Left kidney (tissue), 8 donors: ENCODE data around the gene ZNF138. TPM values are rescaled to one million over a fixed set of nuclear protein-coding genes. Genes with fewer than 3 reads are reported as not detected.
"Not testable (repeated sequence)": the region's sequence is repeated elsewhere in the genome, so short reads cannot be mapped to it uniquely, and the experiment has no call there.

Experiments used
- DNase-seq: peaks from one replicate; pipeline ENCODE4 v3.0.0-alpha.2; 2013
- long read RNA-seq, 8 donors: transcript quantifications; one replicate each; lab custom pipeline, GENCODE V29; 2026
- polyA plus RNA-seq: library from polyadenylated mRNA; unstranded; fragments of 120-200 nt; gene quantifications from one replicate; pipeline ENCODE4 v1.2.1, GENCODE V29; 2013; ENCODE audit not compliant: insufficient read length

ZNF138 gene
- 25.3 TPM for polyA plus RNA-seq
- long read RNA-seq, donor 1, transcript ZNF138-205 (3 exons, 1,066 nt), result major isoform, 6 of 11 reads
- long read RNA-seq, donor 1, partial matches to known transcripts, result 0 of 11 reads
- long read RNA-seq, donor 1, other reads (novel, unspliced or antisense), result 0 of 11 reads
- long read RNA-seq, donor 2, partial matches to known transcripts, result 26 of 31 reads
- long read RNA-seq, donor 2, other reads (novel, unspliced or antisense), result 0 of 31 reads
- long read RNA-seq, donor 3, partial matches to known transcripts, result 0 of 27 reads
- long read RNA-seq, donor 3, other reads (novel, unspliced or antisense), result 25 of 27 reads
- long read RNA-seq, donor 4, partial matches to known transcripts, result 0 of 1 reads
- long read RNA-seq, donor 4, other reads (novel, unspliced or antisense), result 0 of 1 reads
- long read RNA-seq, donor 5, partial matches to known transcripts, result 0 of 10 reads
- long read RNA-seq, donor 5, other reads (novel, unspliced or antisense), result 0 of 10 reads
- long read RNA-seq, donor 6, partial matches to known transcripts, result 0 of 6 reads
- long read RNA-seq, donor 6, other reads (novel, unspliced or antisense), result 0 of 6 reads
- long read RNA-seq, donor 7, transcript ZNF138-203 (2 exons, 2,308 nt), result major isoform, 6 of 11 reads
- long read RNA-seq, donor 7, partial matches to known transcripts, result 0 of 11 reads
- long read RNA-seq, donor 7, other reads (novel, unspliced or antisense), result 0 of 11 reads
- long read RNA-seq, donor 8, partial matches to known transcripts, result 0 of 3 reads
- long read RNA-seq, donor 8, other reads (novel, unspliced or antisense), result 0 of 3 reads

DNA sequence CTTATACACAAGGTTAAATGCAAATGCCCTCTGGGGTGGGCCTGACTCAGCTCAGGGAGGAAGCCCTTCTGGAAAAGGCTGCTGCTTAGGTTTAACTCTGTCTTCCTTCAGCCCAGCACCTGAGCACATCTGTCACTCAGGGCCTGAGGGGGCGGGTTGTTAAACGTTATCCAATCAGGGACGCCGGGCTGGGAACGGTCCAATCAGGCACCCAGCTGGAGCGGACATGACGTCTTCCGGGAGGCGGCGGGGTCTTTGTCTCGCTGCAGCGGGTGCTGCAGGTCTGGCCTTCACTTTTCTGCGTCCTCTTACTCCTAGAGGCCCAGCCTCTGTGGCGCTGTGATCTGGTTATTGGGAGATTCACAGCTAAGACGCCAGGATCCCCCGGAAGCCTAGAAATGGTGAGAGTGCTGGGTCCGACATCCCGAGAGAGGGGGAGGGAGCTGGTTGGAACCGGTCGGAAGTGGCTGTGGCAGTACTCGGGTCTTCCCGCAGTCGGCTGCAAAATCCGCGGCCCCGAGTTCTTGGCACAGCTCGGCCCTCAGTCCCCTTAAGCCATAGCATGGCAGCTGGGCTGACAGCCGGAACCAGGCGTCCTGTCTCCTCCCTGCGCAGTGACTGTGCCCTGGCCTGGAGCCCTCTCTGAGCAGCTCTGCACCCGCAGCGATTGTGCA lies at the start of gene ZNF138:
ZNF138 (plus strand) TSS at position 258 of the 674 bp plus-strand sequence; CDS start at position 399, 141 bp downstream.
- peak; percentile 97 for DNase-seq

DNA sequence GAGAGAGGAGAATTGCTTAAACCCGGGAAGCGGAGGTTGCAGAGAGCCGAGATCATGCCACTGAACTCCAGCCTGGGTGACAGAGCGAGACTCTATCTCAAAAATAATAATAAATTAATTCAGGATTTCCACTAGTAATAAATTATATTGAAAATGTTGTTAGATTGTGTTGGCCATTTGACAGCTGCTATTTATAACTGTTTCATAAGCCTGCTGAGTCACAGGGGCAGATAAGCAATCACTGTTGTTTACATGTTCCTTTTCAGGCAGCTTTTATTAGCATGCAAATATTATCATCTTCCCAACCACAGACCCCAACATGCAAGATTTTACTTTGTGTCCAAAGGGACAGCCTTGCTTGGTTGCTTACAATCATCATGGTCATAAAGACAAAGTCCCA lies 49.5 kb upstream of the ZNF138 start:
- no peak for DNase-seq

DNA sequence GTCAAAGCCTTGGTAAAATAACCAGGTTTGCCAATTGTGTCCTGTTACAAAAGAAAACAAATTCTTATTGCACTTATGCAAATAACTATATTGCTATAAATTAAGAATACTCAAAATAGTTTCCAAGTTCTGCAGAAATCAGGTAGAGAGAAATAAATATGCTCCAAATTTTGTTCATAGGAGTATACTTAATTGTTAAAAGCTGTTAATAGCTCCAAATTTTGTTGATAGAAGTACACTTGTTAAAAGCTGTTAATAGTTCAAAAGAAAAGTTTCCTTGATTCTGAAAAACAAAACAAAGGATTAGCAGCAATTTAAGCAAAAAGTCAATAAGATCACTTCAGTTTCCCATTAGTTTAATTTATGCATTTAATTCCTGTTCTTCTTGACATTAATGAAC lies 46.4 kb upstream of the ZNF138 start:
- no peak for DNase-seq

DNA sequence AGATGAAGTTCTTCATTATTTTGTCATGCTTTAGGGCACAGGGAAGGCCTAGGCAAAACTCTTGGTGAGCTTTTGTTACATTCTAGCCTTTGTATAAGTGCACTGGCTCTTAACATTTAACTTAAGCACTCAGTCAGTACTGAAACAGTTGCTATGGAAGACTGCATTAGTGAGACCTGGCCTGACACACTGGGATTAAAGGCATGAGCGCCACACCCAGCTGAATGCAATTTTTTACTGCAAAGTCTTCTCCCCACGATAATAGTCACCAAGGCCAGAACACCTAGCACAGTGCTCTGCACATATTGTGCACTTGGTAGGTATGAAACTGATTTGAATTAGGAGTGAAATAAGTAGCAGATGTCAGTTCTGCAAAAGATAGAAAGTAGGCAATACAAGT lies 41.2 kb upstream of the ZNF138 start:
- no peak for DNase-seq

DNA sequence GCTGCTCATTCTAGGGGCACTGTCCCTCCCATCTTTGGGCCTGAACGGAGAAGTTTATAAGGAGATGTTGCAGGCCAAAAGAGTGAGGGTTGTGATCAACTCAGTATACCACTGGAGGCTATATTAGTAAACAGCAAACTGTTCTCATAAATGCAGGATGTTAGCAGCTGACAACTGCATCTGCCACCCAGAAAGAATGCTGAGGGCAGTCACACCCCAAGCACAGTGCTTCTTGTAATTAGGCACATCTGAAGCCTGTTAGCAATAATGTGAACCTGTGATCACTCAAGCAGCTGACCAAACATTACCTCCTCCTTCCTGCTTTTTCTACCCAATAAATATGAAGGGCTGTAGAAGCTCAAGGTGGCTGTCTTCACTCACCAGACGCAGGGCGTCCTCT lies 38.4 kb upstream of the ZNF138 start:
- DNase-seq, result no peak

DNA sequence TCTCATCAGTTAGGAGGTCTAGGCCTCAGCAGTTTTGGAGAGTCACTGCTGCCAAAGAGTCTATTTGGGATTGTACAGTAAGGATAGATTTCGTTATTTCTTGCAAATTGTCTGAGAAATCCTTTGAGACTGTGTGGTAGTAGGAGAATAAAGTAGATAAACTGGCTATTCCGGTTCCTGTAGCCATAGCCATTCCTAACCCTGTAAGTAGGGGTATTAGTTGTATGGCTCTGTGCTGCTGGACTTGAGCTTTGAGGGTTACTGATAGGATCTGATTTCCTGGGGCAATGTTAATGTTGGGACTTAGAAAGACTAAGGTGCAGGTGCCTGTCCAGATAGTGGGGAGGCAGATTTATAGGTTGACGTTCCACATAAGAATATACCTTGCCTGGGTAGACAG lies 36.1 kb upstream of the ZNF138 start:
- no peak for DNase-seq

DNA sequence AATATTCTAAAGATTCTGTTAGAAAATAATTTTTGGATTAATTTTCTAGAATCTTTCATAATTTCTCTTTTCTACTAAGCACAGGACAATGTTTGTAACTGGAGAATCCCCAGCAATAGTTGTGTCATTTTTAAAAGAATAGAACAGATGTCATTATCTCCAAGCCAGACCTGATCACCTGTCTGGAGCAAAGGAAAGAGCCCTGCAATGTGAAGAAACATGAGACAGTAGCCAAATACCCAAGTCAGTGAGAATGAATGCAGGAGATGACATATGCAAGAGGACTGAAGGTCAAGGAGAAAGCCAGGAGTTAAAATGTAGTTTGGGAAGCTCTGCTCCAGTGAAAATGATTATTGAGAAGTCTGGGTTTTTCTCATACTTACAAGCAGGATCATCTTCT lies 25.4 kb upstream of the ZNF138 start:
- DNase-seq, result no peak

DNA sequence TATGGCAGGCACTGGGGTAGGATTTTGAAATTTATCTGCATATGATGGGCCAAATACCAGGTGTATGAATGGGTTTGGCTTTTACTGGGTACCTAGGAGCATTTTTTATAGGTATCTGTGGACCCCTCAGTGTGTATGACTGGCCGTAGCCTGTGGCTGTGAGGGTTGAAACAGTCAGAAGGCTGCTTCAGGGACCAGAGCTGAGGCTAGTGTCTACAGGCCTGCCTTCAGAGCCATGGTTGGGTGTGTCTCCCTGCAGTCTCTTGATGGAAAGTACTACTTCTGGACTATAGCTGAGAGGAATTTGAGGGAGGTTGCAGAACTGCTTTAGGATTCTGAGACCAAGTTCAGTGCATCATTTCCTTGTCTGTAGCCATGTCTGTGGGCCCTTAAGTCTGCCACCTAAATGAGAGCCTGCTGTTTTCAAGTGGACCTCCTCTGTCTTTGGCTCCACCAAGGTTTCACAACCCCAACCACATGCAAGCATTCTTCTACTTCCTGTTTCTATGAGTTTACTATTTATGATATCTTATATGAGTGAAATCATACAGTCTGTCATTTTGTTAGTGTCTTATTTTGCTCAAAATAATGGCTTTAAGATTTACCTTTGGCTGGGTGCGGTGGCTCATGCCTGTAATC lies 19.9 kb upstream of the ZNF138 start:
- no peak for DNase-seq

DNA sequence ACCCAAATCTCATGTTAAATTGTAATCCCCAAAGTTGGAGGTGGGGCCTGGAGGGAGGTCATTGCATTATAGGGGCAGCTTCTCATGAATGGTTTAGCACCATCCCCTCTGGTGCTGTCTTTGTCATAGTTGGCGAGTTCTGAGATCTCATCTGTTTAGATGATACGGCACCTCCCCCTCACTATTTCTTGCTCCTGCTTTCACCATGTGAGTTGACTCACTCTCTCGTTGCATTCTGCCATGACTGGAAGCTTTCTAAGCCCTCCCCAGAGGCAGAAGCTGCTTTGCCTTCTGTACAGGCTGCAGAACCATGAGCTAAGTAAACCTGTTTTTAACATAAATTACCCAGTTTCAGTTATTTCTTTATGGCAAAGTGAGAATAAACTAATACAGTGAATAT lies 18.9 kb upstream of the ZNF138 start:
- no peak for DNase-seq

DNA sequence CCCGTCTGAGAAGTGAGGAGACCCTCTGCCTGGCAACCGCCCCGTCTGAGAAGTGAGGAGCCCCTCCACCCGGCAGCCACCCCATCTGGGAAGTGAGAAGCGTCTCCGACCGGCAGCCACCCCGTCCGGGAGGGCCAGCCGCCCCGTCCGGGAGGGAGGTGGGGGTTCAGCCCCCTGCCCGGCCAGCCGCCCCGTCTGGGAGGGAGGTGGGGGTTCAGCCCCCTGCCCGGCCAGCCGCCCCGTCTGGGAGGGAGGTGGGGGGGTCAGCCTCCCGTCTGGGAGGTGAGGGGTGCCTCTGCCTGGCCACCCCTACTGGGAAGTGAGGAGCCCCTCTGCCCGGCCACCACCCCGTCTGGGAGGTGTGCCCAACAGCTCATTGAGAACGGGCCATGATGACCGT lies 9.4 kb upstream of the ZNF138 start:
- DNase-seq, result not testable (repeated sequence)

DNA sequence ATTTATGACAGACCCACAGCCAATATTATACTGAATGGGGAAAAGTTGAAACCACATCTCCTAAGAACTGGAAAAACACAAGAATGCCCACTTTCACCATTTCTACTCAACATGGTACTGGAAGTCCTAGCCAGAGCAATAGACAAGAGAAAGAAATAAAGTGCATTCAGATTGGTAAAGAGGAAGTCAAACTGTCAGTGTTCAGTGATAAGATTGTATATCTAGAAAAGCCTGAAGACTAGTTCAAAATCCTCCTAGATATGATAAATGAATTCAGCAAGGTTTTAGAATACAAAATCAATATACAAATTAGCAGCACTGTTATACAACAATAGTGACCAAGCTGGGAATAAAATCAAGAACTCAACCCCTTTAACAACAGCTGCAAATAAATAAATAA lies 6.9 kb upstream of the ZNF138 start:
- no peak for DNase-seq

DNA sequence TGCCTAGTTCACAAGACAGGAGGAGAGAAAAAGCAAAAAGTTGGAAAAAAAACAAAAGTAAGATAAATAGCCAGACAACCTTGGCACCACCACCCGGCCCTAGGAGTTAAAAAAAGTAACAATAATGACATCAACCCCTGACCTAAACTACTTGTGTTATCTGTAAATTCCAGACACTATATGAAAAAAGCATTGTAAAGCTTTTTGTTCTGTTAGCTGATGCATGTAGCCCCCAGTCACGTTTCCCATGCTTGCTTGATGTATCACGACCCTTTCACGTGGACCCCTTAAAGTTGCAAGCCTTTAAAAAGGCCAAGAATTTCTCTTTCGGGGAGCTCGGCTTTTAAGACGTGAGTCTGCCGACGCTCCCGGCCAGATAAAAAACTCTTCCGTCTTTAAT lies 5.0 kb upstream of the ZNF138 start:
- DNase-seq, result not testable (repeated sequence)

DNA sequence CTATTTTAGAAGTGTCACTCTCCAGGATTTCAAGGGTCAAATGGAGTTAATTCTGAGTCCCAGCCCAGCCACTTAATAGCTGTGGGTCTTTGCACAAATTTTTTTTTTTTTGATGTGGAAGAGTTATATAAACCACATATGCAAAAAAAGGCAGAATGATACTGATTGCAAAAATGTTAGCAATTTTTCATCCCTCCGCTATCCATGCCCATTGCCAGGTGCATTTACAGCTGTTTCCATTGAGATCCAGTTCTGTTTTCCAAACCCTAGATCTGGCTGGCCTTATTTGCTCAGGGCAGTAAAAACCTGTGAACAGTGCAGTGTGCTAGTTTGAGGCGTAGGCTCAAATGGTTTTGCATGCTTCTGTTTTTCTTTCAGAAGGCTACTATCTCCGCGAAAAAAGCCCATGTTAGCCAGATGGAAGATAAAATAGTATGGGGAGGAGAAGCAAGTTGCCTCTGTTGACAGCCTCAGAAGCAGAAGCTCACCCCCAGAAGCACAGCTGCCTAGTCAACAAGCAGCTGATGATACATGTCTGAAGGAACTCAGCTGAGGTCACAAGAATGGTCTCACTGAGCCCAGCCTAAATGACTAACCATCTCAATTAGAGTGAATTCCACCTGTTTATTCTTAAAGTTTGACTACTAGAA lies 997 bp upstream of the ZNF138 start:
- DNase-seq, result no peak

DNA sequence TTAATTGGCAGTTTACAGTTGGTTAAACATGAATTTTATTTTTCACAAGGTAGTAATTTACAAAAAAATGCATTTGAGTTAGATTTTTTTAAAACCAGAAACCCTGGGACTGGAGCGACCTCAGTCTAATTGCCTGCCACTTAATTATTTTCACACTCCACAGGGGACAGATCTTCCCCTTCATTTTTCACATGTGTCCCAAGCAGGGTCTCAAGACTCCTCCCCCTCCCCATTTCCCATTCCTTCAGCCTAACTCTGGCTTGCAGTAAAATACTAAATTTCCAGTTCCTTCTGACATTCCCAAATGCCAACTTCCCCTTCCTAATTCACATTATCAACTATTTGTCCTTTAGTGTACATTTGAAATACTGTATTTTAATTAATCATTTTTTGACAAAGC lies 948 bp downstream of the ZNF138 start:
- DNase-seq, result no peak

DNA sequence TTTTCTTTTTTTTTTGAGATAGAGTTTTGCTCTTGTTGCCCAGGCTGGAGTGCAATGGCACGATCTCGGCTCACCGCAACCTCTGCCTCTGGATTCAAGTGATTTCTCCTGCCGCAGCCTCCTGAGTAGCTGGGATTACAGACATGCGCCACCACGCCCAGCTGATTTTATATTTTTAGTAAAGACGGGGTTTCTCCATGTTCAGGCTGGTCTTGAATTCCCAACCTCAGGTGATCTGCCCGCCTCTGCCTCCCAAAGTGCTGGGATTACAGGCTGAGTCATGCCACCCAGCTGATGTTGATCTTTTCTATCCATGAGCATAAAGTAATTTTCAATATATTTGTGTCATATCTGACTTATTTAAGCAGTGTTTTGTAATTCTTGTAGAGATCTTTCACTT lies 4.9 kb downstream of the ZNF138 start:
- DNase-seq, result not testable (repeated sequence)

DNA sequence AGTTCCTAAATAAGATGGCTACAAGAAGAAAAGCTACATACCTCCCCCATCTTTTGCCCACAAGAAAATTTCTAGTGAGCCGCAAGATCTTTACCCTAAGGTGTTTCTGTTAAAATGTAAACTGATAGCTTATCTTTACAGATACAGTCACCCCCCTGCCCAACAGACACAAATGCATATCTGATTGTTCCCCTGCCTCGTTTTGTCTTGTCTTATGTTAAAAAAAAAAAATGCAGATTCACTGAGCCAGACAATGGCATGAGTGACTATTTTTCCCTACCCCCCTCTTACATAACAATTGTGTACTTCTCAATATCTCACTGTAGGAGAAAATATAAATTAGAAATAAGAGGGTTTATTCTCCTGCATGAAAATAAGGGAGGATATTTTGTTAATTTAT lies 8.5 kb downstream of the ZNF138 start:
- no peak for DNase-seq

DNA sequence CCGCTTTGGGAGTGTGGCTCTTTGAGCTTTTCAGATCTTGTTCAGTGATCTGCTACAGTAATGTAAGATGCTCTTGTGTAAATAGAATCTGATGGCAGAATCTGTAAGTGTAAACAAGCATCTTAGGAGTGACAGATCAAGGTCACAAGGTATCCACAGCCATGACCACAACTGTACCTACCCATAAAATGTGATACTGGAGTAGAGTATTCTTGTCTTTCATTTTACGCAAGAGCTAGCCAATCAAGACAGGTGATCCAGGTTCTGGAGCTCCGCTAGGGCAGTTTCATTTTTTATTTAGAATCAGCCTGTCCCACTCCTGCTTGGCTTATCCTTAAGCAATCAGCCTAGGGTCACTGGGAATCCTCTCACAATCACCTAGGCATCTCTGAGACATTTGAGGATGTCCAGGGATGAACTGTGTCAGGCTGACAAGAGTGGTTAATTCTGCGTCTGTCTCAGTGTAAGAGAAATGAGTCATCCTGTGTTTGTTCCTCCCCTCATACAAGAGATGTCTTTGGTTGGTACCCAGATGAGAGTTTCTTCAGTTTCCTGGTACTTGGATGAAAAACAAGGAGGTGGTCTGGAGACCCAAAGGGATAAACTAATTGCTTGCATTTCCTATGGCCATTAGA lies 13.6 kb downstream of the ZNF138 start:
- no peak for DNase-seq

DNA sequence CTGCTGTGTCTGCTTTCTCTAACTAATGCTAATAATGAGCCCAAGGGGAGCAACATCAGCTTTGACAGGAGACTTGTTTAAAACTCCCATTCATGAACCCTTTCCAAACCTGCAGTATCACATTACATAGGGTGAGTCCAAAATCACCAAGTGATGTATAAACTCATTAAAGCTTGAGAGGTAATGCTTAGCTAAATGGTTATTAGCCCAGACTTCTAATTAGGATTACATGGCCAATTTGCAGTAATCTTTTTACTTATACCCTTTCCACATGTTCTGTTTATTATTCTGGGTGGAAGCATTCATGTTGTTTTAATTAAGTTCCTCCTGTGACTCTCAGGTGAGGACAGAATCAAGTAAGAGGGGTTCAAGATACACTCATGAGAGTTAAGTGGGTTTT lies 17.5 kb downstream of the ZNF138 start:
- DNase-seq, result no peak

DNA sequence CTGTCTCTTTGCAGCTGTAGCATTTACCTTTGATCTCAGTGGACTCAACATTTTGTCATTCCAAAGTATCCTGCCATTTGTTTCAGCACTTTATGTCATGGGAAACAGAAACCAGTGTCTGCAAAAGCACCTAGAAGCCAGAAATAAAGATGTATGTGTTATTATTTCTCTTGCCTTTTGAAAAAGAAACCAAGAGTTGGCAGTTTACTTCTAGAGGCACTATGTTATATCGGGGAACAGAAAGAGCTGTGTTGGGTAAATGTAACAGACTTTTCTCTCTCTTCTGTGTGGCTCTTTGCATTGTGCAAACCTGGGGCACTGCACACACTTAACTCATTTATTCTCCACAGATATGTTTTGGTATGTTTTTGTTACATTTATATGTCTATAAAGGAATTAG lies 36.7 kb downstream of the ZNF138 start:
- no peak for DNase-seq

DNA sequence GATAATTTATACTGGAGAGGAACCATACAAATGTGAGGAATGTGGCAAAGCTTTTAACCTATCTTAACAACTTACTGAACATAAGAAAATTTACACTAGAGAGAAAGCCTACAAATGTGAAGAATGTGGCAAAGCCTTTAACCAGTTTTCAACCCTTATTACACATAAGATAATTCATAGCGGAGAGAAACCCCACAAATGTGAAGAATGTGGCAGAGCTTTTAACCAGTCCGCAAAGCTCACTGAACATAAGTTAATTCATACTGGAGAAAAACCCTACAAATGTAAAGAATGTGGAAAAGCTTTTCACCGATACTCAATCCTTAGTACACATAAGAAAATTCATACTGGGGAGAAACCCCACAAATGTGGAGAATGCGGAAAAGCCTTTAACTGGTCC lies 37.9 kb downstream of the ZNF138 start:
- DNase-seq, result no peak

DNA sequence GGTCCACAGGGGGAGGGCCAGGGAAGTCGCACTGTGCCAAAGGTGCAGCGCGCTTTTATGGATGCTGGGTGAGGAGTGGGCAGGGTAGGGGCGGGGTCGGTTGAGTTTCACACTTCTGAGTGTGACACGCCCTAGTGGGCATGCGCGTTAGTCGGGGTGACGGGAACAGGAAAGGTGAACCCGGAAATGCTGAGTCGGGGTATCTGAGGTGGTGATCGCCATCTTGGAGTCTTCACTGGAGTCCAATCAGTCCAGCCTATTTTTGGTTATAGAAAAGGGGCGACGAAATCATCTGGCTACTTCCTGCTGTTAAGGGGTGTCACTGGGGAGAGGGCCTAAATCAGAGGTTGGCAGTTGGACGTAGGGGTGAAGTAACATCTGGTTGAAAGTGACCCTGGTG lies 40.8 kb downstream of the ZNF138 start:
- no peak for DNase-seq
